Right renal pelvis (tissue), 4 donors: ENCODE results near the gene FMN2. TPM values are rescaled to one million over a fixed set of nuclear protein-coding genes. Genes with fewer than 3 reads are reported as not detected.
"Not testable (repeated sequence)": the region's sequence is repeated elsewhere in the genome, so short reads cannot be mapped to it uniquely, and the experiment has no call there.

ENCODE experiments used
- DNase-seq, 4 donors: peaks; one replicate each; pipeline ENCODE4 v3.0.0-alpha.2; 2013; ENCODE audit warnings: low read depth in 4 of 4, low spot score in 3 of 4, missing footprints in 1 of 4
- polyA plus RNA-seq, 4 donors: library from polyadenylated mRNA; unstranded; fragments of 120-200 nt; gene quantifications; one replicate each; pipeline ENCODE4 v1.2.1, GENCODE V29; 2013; ENCODE audit not compliant: insufficient read length in 4 of 4

Gene FMN2
- polyA plus RNA-seq, 4 donors, result 5.3 to 9.3 (median 8.0) TPM

GRCh38 chr1:240134596-240134995, 42.9 kb downstream of the FMN2 start:
- no peak for DNase-seq

GRCh38 chr1:240136402-240136801, 44.7 kb downstream of the FMN2 start:
- DNase-seq, result no peak

GRCh38 chr1:240138867-240139266, 47.2 kb downstream of the FMN2 start:
- no peak for DNase-seq

GRCh38 chr1:240139511-240139910, 47.8 kb downstream of the FMN2 start:
- no peak for DNase-seq

- DNase-seq, result no peak
Observed at GRCh38 chr1:240145120-240145519, 53.4 kb downstream of the FMN2 start.

- DNase-seq, result no peak
Observed at GRCh38 chr1:240148333-240148732, 56.6 kb downstream of the FMN2 start.

GRCh38 chr1:240149484-240150094, 57.9 kb downstream of the FMN2 start:
- peak in 3 of 4 donors; percentile 7 to 16 (median 13) for DNase-seq

- no peak for DNase-seq
Observed at GRCh38 chr1:240151136-240151735, 59.6 kb downstream of the FMN2 start.

- DNase-seq, result no peak
Observed at GRCh38 chr1:240152611-240153297, 61.1 kb downstream of the FMN2 start.

GRCh38 chr1:240155605-240156004, 63.9 kb downstream of the FMN2 start:
- no peak for DNase-seq

- DNase-seq, result no peak
Observed at GRCh38 chr1:240164742-240165141, 73.1 kb downstream of the FMN2 start.

GRCh38 chr1:240169188-240169587, 77.5 kb downstream of the FMN2 start:
- DNase-seq, result no peak

GRCh38 chr1:240170266-240170665, 78.6 kb downstream of the FMN2 start:
- DNase-seq, result no peak

GRCh38 chr1:240170806-240171205, 79.1 kb downstream of the FMN2 start:
- no peak for DNase-seq

GRCh38 chr1:240171907-240172306, 80.2 kb downstream of the FMN2 start:
- no peak for DNase-seq

- no peak for DNase-seq
Observed at GRCh38 chr1:240173836-240174235, 82.2 kb downstream of the FMN2 start.

- DNase-seq, result no peak
Observed at GRCh38 chr1:240174734-240175133, 83.1 kb downstream of the FMN2 start.

GRCh38 chr1:240178366-240178765, 86.7 kb downstream of the FMN2 start:
- DNase-seq, result no peak

GRCh38 chr1:240184682-240185081, 93.0 kb downstream of the FMN2 start:
- DNase-seq, result not testable (repeated sequence)

GRCh38 chr1:240188139-240188538, 96.5 kb downstream of the FMN2 start:
- no peak for DNase-seq

GRCh38 chr1:240189386-240189989, 97.8 kb downstream of the FMN2 start:
- peak in 3 of 4 donors; percentile 20 to 26 (median 24) for DNase-seq
